SW 1271 (cell line): ENCODE data around the gene CNOT3.
A peak's percentile ranks its signal among the peaks of the same experiment; 100 is the strongest.
"Not testable (repeated sequence)": the region's sequence is repeated elsewhere in the genome, so short reads cannot be mapped to it uniquely, and the experiment has no call there.

Experiments
- DNase-seq, 2 experiments: peaks; one replicate each; lab custom pipeline; 2025; lab: John Stamatoyannopoulos, UW

CNOT3 gene

GRCh38 chr19:54137699-54138488 is at the start of gene CNOT3:
TSS of gene CNOT3 (plus strand) at chr19:54137762. CDS start at chr19:54142979, 5,217 bp downstream.
- DNase-seq = no peak

DNA sequence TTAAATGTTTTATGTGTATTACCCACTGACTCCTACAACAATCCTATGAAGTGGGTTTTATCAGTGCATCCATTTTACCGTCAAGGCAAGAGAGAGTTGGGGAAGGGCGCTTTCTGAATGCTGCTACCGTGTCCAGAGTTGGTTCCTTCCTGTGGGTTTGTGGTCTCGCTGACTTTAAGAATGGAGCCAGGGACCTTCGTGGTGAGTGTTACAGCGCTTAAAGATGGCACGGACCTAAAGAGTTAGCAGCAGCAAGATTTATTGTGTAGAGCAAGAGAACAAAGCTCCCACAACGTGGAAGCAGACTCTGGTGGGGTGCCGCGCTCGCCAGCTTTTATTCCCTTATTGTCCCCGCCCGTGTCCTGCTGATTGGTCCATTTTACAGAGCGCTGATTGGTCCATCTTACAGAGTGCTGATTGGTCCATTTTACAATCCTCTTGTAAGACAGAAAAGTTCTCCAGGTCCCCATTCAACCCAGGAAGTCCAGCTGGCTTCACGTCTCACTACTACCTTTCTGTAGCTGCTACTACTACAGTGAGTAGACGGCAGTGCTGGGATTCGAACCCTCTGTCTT is 43.0 kb upstream of the CNOT3 start:
- no peak for DNase-seq

DNA sequence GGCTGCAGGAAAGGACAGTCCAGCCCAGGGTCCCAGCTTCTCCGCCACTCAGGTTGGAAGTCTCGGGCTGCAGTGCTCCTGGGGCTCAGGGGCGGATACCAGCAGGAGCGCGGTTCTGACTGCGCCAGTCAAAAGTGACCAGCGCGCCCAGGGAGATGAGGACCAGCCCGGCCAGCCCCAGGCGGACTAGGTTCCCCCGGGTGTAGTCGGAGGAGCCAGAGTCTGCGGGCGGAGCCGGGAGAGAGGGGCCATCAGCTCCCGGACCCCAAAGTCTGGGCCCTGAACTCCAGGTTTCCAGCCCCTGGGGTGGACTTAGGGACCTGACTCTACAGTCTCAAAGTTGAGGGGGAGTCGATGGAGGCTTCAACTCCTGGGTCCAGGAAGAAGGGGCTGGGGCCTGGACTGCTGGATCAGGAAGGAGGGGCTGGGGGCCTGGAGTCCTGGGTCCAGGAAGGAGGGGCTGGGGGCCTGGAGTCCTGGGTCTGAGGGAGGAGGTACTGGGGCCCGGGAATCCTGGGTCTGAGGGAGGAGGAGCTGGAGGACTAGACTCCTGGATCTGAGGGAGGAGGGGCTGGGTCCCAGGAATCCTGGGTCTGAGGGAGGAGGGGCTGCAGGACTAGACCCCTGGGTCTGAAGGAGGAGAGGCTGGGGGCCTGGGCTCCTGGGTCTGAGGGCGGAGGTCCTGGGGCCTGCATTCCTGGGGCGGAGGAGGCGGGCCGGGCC is 42.3 kb upstream of the CNOT3 start:
- DNase-seq = no peak

GRCh38 chr19:54095859-54096616 is 41.5 kb upstream of the CNOT3 start:
- peak in 1 of 2 experiments; percentile 34 for DNase-seq

DNA sequence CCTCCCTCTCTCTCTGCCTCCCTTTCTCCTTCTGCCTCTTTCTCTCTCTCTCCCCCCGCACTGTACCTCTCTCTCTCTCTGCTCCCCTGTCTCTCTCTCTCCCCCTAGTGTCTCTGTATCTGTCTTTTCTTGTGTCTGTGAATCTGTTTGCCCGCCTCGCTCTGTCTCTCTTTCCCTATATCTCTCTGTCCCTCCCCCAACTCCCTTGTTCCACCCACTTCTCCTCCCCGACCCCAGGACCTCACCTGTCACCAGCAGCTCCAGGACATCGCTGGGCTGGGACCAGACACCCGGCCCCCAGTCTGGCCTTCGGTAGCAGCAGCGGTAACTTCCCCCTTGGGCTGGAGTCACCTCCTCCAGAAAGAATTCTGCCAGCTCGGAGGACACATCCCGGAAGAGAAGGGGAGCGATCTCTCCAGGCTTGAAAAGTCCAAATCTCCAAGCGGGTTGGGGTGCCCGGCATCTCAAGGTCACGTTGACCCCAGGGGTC is 40.9 kb upstream of the CNOT3 start:
- DNase-seq = peak; percentile 13 to 75

DNA sequence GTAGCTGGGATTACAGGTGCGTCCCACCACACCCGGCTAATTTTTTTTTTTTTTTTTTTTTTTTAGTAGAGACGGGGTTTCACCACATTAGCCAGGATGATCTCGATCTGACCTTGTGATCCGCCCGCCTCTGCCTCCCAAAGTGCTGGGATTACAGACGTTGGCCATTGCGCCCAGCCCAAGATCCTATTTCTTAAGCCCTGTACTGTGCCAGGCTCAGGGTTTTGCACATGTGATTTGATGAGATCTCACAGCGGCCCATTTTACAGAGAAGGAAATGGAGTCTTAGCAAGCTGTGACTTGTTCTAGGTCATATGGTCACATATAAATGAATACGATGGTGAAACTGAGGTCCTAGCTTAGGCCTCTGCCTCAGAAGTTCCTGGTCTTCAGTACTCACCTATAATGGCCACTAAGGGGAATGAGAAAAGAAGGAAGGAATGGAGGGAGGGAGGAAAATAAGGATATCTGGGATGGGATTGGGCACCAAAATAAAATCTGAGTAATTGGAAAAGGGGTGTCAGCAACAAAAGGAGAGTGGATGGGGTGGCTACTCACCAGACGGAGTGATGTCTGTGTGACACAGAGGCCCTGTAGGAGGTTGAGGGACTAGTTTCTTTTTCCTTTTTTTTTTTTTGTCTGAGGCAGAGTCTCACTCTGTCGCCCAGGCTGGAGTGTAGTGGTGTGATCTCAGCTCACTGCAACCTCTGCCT is 38.2 kb upstream of the CNOT3 start:
- no peak for DNase-seq

DNA sequence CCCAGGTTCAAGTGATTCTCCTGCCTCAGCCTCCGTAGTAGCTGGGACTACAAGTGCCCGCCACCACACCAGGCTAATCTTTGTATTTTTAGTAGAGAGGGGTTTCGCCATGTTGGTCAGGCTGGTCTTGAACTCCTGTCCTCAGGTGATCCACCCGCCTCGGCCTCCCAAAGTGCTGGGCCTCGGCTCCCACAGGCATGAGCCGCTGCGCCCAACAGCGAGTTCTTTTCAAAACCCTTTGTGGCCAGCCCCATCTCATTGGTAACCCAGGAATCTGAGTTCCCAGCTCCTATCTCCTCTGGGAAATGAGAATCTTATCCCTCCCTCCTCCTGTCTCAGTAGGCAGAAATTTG is 37.7 kb upstream of the CNOT3 start:
- not testable (repeated sequence) for DNase-seq

DNA sequence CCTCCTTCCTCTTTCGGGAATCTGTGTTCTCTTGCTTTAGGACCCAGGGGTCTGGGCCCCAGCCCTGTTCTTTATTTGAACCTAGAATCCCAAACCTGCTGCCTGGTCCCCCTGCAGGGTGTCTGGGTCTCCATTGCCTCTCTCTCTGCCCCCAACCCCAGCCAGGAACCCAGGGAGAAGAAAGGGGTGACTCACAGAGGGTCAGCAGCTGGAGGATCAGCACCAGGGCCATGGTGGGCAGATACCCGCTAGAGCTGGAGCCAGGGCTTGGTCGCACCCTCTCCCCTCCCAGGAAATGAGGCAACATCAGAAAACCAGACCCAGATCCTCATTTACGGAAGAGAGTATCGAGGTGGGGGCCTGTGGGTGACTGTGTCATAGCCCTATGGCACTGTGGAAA is 37.0 kb upstream of the CNOT3 start, which contains the start of gene OSCAR:
Gene OSCAR (minus strand): TSS at position 243 of the 400 bp plus-strand sequence. CDS start 11 bp downstream, at position 232.
- DNase-seq = no peak

DNA sequence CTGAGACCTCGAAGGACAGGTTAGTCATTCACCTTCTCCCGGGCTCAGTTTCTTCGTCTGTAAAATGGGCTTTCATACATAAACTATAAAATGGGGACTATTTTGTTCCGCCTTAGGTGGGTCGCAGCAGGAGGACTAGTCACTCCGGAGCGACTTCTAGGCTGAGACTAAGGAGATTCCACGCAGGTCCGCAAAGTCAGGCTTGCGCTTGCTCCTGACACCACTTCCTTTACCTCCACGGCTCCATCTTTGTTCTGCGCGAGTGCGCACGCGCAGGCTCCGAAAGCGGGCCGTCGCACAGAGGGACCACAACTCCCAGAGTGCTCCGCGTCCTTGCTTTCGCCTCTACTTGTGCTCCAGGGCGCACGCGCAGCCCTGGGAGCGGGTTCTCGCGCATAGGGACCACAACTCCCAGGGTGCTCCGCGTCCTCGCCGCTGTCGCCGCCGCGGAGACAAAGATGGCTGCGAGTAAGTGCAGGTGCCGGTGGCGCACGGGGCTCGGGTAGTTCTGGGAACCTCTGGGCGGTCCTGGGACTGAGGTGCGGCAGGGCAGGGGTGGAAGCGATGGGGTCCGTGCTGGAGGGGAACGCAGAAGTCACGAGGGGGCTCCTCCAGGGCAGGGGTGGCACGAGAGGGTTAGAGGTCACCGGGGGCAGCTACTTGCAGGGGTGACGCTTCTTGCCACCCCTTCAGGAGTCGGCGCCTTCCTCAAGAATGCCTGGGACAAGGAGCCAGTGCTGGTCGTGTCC is 35.0 kb upstream of the CNOT3 start, which contains the start of gene NDUFA3:
Gene NDUFA3 (plus strand): TSS at position 435 of the 749 bp plus-strand sequence. CDS start 24 bp downstream, at position 459.
- peak; percentile 92 to 93 for DNase-seq

DNA sequence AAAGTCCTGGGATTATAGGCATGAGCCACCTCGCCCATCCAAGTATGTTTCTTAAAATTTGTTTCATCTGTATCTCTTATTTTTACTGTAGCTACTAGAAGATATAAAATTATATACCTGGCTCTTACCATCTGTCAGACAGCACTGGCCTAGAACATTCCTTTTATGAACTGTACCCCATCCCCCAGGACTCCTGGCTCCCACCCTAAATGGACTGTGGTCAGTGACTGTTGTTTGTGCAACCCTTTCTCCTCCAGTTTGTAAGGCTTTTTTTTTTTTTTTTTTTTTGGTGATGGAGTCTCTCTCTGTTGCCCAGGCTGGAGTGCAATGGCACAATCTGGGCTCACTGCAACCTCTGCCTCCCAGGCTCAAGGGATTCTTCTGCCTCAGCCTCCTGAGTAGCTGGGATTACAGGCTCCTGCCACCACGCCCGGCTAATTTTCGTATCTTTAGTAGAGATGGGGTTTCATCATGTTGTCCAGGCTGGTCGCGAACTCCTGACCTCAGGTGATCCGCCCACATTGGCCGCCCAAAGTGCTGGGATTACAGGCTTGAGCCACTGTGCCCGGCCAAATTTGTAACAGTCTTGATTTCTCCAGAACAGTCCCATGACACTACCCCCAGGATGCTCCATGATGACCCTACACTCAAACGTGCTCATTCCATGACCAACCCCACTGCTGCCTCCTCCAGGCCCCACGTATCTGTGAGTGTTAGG is 32.4 kb upstream of the CNOT3 start:
- no peak for DNase-seq

GRCh38 chr19:54105796-54106195 is 31.8 kb upstream of the CNOT3 start:
- DNase-seq = no peak

GRCh38 chr19:54106716-54107115 is 30.8 kb upstream of the CNOT3 start:
- no peak for DNase-seq

- DNase-seq = no peak
Measured at GRCh38 chr19:54107876-54108490, 29.6 kb upstream of the CNOT3 start.

- no peak for DNase-seq
Measured at GRCh38 chr19:54108496-54108895, 29.1 kb upstream of the CNOT3 start.

- no peak for DNase-seq
Measured at GRCh38 chr19:54109651-54110050, 27.9 kb upstream of the CNOT3 start.

DNA sequence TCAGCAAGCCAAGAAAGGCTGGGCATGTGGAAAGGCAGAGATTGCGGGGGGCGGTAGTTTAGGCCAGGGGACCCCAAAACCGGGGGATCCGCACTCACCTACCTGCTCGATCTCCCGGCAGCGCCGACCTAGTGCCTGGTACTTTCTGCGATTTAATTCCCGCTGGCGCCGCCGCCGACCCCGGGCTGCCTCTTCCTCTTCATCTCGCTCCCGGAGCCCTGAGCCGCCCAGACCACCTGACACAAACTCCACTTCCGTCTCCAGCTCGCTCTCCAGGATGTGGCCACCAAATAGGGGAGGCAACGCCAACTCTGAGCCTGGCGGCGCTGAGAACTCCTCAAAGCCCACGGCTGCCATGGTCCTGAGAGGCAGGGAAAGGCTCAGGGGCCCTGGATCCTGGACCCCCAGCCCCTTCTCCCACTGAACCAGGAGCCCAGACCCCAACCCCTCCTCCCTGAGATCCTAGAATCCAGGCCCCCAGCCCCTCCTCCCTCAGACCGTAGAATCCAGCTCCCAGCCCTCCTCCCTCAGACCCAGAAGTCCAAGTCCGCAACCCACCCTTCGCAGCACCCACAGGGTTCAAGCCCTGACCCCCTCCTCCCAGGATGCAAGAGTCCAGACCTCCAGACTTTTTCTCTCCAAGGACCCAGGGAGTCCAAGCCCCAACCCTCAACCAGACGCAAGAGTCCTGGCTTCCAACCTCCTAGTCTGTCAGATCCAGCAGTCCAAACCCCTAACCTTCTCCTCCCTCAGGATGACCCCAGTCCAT is 23.0 kb upstream of the CNOT3 start:
- no peak for DNase-seq

GRCh38 chr19:54115109-54116063 is 22.2 kb upstream of the CNOT3 start, which contains the start of the genes PRPF31 and TFPT:
TSS of gene PRPF31 (plus strand) at chr19:54115754. CDS start at chr19:54118279, 2,525 bp downstream.
TSS of gene TFPT (minus strand) at chr19:54115657. CDS start at chr19:54115269, 388 bp downstream.
- peak; percentile 89 to 94 for DNase-seq
